ENCODE results near the gene ZNF552.
A peak's percentile ranks its signal among the peaks of the same experiment; 100 is the strongest.

GRCh38 chr19:57769345-57770131 is 45.2 kb downstream of the ZNF552 start, which contains the start of gene ZNF586:
- TF ChIP-seq POLR2A (IDR thresholded peaks at IDR 0.05; ENCODE audit: low read depth, low read length) = peak; percentile 90
- TF ChIP-seq SPI1 (IDR thresholded peaks at IDR 0.05; ENCODE audit: low read depth, low read length) = no peak
- TF ChIP-seq PAX5 (IDR thresholded peaks at IDR 0.05; ENCODE audit: insufficient read depth, low read length, severe bottlenecking) = no peak
- TF ChIP-seq POLR2AphosphoS5 (IDR thresholded peaks at IDR 0.05; ENCODE audit: low read depth, low read length) = peak; percentile 91
- peak; percentile 48; the same call in 1 of the 2 replicates for TF ChIP-seq POU2F2 (IDR thresholded peaks at IDR 0.05; ENCODE audit: low read depth, low read length)
